Stimulated activated CD4-positive, alpha-beta T cell treated with anti-CD3 and anti-CD28 coated beads, Interleukin-2, amount 100 ng/mL, for 48 hours (primary cell): ENCODE data around the gene ARVCF.

Experiments used
- DNase-seq, 2 donors: peaks; one replicate each; pipeline ENCODE4 v3.0.0-alpha.2; 2020

The ARVCF gene

DNA sequence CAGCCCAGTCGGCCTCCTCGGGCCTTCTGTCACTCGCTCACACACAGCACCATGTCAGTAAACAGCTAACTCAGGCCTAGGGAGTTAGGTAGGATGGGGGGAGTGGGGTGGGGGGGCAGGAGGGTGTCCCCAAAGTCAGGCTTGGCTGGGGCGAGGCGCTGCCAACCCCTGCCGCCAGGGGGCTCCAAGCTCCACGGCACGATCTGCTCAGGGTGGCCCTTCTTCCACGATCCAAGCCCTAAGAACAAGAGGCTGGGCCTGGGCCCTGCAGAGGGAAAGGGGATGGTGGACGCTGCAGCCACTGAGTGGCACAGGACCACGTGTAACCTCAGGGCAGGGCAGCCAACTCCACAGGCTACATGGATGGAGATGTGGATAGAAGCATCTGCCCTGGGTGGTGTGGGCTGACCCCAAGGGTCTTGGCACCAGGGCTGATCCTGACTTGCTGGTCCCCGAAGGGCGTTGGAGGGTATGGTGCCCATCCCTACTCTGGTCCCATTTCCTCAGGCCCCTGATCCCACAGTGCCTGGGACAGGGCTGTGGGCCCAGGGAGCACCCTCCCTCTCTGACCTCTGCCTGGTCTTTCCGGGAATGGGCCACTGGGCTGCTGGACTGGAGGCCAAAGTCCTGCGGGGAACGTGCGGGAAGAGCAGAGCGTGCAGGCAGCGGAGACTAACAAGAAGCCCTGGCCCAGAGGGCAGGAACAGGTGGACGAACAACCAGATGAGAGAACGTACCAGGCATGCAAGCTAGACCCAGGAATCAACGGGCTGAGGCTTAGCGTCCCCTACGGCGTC, 45.9 kb downstream of the ARVCF start:
- peak; percentile 76 to 85 for DNase-seq

DNA sequence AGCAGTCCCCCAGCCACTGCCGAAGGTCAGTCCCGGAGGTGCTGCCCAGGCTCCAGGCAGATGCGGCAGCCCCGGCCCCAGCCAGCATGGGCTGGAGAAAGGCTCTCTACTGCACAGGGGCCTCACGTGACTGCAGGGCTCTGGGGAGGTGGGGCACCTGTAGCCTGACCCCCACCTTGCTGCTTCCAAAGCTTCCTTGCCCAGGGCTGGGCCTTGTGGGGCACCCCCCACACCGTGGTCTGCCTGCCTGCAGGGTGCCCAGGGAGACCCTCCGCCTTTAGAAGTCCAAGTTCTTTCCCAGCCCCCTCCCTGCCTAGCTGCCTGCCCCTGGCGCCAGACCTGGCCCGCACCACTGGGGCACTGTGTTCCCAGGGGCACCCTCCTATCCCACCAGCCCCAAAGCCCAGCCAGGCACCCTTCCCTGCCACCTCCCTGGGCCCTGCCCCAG, 46.6 kb downstream of the ARVCF start:
- DNase-seq: no peak

DNA sequence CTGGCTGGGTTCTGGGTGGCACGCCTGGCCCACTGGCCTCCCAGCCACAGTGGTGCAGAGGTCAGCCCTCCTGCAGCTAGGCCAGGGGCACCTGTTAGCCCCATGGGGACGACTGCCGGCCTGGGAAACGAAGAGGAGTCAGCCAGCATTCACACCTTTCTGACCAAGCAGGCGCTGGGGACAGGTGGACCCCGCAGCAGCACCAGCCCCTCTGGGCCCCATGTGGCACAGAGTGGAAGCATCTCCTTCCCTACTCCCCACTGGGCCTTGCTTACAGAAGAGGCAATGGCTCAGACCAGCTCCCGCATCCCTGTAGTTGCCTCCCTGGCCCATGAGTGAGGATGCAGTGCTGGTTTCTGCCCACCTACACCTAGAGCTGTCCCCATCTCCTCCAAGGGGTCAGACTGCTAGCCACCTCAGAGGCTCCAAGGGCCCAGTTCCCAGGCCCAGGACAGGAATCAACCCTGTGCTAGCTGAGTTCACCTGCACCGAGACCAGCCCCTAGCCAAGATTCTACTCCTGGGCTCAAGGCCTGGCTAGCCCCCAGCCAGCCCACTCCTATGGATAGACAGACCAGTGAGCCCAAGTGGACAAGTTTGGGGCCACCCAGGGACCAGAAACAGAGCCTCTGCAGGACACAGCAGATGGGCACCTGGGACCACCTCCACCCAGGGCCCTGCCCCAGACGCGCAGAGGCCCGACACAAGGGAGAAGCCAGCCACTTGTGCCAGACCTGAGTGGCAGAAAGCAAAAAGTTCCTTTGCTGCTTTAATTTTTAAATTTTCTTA, 47.3 kb downstream of the ARVCF start:
- no peak for DNase-seq

DNA sequence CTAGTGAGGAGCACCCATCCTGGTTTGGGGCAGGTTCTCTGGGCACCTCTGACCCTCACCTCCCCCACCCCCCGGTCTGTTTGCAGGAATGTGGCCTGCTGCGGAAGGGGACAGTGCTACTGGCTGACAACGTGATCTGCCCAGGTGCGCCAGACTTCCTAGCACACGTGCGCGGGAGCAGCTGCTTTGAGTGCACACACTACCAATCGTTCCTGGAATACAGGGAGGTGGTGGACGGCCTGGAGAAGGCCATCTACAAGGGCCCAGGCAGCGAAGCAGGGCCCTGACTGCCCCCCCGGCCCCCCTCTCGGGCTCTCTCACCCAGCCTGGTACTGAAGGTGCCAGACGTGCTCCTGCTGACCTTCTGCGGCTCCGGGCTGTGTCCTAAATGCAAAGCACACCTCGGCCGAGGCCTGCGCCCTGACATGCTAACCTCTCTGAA, 48.2 kb downstream of the ARVCF start:
- no peak for DNase-seq

GRCh38 chr22:19967850-19968449, 48.7 kb downstream of the ARVCF start:
- DNase-seq: no peak

GRCh38 chr22:19966908-19967750, 49.5 kb downstream of the ARVCF start:
- no peak for DNase-seq

- DNase-seq: no peak
Observed at GRCh38 chr22:19965771-19966709, 50.6 kb downstream of the ARVCF start.

GRCh38 chr22:19964701-19965386, 51.8 kb downstream of the ARVCF start:
- DNase-seq: no peak

DNA sequence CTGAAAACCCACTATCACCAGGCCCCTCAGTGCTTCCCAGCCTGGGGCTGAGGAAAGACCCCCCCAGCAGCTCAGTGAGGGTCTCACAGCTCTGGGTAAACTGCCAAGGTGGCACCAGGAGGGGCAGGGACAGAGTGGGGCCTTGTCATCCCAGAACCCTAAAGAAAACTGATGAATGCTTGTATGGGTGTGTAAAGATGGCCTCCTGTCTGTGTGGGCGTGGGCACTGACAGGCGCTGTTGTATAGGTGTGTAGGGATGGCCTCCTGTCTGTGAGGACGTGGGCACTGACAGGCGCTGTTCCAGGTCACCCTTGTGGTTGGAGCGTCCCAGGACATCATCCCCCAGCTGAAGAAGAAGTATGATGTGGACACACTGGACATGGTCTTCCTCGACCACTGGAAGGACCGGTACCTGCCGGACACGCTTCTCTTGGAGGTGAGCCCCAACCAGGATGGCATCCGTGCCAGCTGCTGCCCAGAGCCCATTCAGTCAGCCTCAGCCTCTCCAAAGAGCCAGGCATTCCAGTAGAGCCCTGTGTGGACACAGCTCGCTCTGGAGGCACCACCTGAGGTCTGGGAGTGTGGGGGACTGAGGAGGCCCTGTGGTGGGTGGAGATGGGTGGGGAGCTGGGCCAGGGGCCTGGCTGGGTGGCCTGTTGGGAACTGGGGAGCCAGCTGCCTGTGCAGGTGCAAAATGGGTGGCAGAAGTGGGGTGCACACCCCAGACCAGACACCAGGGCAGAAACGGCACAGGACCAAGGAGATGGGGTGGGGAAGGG, 52.6 kb downstream of the ARVCF start:
- no peak for DNase-seq

DNA sequence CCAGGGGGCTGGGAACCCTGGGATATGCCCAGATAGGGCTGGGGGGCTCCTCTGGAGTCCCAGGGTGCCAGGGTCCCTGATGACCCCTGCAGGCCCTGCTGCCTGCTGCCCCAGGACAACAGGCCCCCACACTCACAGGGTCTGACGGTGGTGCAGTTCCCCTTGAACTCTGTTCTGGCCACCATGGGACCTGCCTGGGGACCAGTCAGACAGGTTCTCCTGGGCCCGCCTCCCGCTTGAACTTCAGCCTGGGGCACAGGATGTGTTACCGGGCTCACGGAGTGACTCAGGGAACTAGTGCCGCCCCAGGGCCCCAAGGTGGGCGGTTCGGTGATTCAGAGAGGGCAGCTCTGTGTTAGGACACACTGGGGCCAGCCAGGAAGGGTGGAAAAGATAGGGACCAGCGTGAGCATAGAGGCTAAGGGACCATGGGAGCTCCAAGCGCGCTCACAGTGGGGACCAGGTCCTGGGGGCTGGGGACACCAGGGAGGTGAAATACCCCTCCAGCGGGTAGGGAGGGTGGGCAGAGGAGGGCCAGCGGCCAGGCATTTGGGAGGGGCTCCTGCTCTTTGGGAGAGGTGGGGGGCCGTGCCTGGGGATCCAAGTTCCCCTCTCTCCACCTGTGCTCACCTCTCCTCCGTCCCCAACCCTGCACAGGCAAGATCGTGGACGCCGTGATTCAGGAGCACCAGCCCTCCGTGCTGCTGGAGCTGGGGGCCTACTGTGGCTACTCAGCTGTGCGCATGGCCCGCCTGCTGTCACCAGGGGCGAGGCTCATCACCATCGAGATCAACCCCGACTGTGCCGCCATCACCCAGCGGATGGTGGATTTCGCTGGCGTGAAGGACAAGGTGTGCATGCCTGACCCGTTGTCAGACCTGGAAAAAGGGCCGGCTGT, 53.5 kb downstream of the ARVCF start:
- DNase-seq: no peak

DNA sequence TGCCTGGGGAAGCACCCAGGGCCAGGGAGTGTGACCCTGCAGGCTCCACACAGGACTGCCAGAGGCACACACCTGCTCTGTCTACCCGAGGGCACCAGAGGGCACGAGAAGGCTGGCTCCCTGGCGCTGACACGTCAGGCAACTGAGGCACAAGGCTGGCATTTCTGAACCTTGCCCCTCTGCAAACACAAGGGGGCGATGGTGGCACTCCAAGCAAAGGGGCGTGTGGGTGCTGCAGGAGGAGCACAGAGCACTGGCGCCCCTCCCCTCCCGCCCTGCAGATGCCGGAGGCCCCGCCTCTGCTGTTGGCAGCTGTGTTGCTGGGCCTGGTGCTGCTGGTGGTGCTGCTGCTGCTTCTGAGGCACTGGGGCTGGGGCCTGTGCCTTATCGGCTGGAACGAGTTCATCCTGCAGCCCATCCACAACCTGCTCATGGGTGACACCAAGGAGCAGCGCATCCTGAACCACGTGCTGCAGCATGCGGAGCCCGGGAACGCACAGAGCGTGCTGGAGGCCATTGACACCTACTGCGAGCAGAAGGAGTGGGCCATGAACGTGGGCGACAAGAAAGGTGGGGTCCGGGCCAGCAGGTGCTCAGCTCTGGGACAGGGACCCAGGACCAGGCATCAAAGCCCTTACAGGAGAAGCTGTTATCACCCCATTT, 54.2 kb downstream of the ARVCF start:
- peak; percentile 61 to 76 for DNase-seq

- no peak for DNase-seq
Observed at GRCh38 chr22:19961868-19962245, 54.8 kb downstream of the ARVCF start.

- no peak for DNase-seq
Observed at GRCh38 chr22:19961201-19961580, 55.4 kb downstream of the ARVCF start.

GRCh38 chr22:19960491-19961200, 56.0 kb downstream of the ARVCF start:
- DNase-seq: no peak

- DNase-seq: no peak
Observed at GRCh38 chr22:19959587-19960490, 56.8 kb downstream of the ARVCF start.

- DNase-seq: no peak
Observed at GRCh38 chr22:19959043-19959586, 57.5 kb downstream of the ARVCF start.
